BLaER1 treated with 17β-estradiol and CSF1 and Interleukin-3, amounts not matched to agents 10 nM and 100 nM (cell line): Measurements from ENCODE around the gene ANKDD1A.

Experiments
- H3K27ac ChIP-seq, 11 experiments: shearing (Covaris generic); formaldehyde crosslinking; 2 replicates each; pipeline ENCODE4 v1.8.1; 2022
- H3K27me3 ChIP-seq, 11 experiments: shearing (Covaris generic); formaldehyde crosslinking; 2 replicates each; pipeline ENCODE4 v1.8.1; 2022
- H3K36me3 ChIP-seq, 11 experiments: shearing (Covaris generic); formaldehyde crosslinking; 2 replicates each; pipeline ENCODE4 v1.8.1; 2022
- H3K4me1 ChIP-seq, 10 experiments: shearing (Covaris generic); formaldehyde crosslinking; 2 replicates each; pipeline ENCODE4 v1.8.1; 2022
- H3K4me2 ChIP-seq, 11 experiments: shearing (Covaris generic); formaldehyde crosslinking; 2 replicates each; pipeline ENCODE4 v1.8.1; 2022
- H3K4me3 ChIP-seq, 10 experiments: shearing (Covaris generic); formaldehyde crosslinking; 2 replicates each; pipeline ENCODE4 v1.8.1; 2022
- H3K9ac ChIP-seq, 11 experiments: shearing (Covaris generic); formaldehyde crosslinking; 2 replicates each; pipeline ENCODE4 v1.8.1; 2022
- H3K9me3 ChIP-seq, 11 experiments: shearing (Covaris generic); formaldehyde crosslinking; replicated peaks in 1 of 11; 2 replicates each; pipeline ENCODE4 v1.8.1; 2022
- H4K20me1 ChIP-seq, 11 experiments: shearing (Covaris generic); formaldehyde crosslinking; 2 replicates each; pipeline ENCODE4 v1.8.1; 2022
- Cebpa-rat ChIP-seq, 11 experiments: shearing (Covaris generic); IDR thresholded peaks; 2 replicates each; pipeline ENCODE4 v1.8.1; 2022

The ANKDD1A gene

DNA sequence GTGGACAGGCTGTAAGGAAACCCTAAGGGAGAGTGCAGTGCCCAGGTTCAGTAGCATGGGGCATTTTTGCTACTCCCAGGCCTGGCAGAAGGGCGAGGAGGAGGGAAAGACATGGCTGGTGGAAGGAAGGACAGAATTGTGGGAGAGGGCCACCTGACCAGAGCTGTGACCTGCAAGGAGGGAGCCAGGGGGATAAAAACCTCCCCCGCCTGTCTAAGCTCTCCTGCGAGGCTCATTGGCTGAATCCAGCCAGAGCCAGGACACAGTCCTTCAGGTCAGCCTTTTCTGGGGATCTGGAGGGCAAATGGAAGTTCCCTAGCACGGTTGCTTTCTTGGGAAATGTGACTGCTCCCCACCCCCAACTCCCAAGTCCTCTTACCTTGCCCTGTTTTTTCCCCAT, 13.3 kb upstream of the ANKDD1A start:
- Histone ChIP-seq H3K36me3 (peaks cover 0 to 9% (median 0%) of the 10 kb centered on the region in 11 experiments; a peak in 4 of 22 replicates), H3K9ac (peak overlapping the region in 3 of 11 experiments; percentile 52 to 85 (median 81); a peak in 4 of 22 replicates), H3K4me2 (peak overlapping the region in 6 of 11 experiments; percentile 94 to 98 (median 97); a peak in 11 of 22 replicates), H3K27ac (peak overlapping the region in 9 of 11 experiments; percentile 88 to 99 (median 96); a peak in 9 of 22 replicates), H3K4me1 (peaks cover 44 to 82% (median 52%) of the 10 kb centered on the region in 10 experiments), H4K20me1 (no peaks in the 10 kb centered on the region), H3K27me3 (no peaks in the 10 kb centered on the region), H3K9me3 (peaks cover 11 to 15% (median 12%) of the 10 kb centered on the region in 11 experiments), H3K4me3 (no peak overlapping the region)
- no peak for TF ChIP-seq Cebpa-rat (IDR thresholded peaks at IDR 0.05)

DNA sequence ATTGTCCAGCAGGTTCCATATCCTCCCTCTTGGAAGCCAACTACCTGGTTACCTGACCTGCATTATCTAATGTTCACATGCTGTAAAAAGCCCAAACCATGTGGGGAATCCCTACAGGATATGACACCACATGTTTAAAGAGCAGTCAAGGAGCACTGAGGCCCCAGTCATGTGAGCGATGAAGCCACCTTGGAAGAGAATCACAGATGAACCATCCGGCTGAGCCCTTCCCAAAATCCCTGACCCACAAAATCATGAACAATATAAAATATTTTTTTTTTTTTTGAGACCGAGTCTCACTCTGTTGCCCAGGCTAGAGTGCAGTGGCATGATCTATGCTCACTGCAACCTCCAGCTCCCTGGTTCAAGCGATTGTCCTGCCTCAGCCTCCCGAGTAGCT, 10.6 kb upstream of the ANKDD1A start:
- no peak overlapping the region for H3K9ac ChIP-seq
- peaks cover 28 to 86% (median 37%) of the 10 kb centered on the region in 10 experiments for H3K4me1 ChIP-seq
- H3K4me3 ChIP-seq, result no peak overlapping the region
- H3K27ac ChIP-seq, result no peak overlapping the region
- H4K20me1 ChIP-seq, result no peaks in the 10 kb centered on the region
- H3K27me3 ChIP-seq, result no peaks in the 10 kb centered on the region
- H3K4me2 ChIP-seq, result no peak overlapping the region
- peaks cover 11 to 15% (median 12%) of the 10 kb centered on the region in 11 experiments for H3K9me3 ChIP-seq
- H3K36me3 ChIP-seq, result peaks cover 0 to 9% (median 0%) of the 10 kb centered on the region in 11 experiments; a peak in 4 of 22 replicates
- TF ChIP-seq Cebpa-rat (IDR thresholded peaks at IDR 0.05), result no peak

GRCh38 chr15:64901914-64902313, 9.8 kb upstream of the ANKDD1A start:
- TF ChIP-seq Cebpa-rat (IDR thresholded peaks at IDR 0.05), result no peak
- Histone ChIP-seq H3K4me2 (peak overlapping the region in 3 of 11 experiments; percentile 56 to 92 (median 87); a peak in 4 of 22 replicates), H3K9me3 (peaks cover 11 to 15% (median 12%) of the 10 kb centered on the region in 11 experiments)

GRCh38 chr15:64902863-64903262, 8.8 kb upstream of the ANKDD1A start:
- H3K4me3 ChIP-seq, result no peak overlapping the region
- no peaks in the 10 kb centered on the region for H4K20me1 ChIP-seq
- no peak for TF ChIP-seq Cebpa-rat (IDR thresholded peaks at IDR 0.05)
- no peaks in the 10 kb centered on the region for H3K27me3 ChIP-seq
- peaks cover 10 to 68% (median 20%) of the 10 kb centered on the region in 10 experiments for H3K4me1 ChIP-seq
- H3K4me2 ChIP-seq, result peak overlapping the region in 4 of 11 experiments; percentile 24 to 92 (median 72); a peak in 7 of 22 replicates
- peaks cover 11 to 15% (median 12%) of the 10 kb centered on the region in 11 experiments for H3K9me3 ChIP-seq
- peaks cover 0 to 9% (median 0%) of the 10 kb centered on the region in 11 experiments; a peak in 4 of 22 replicates for H3K36me3 ChIP-seq
- H3K27ac ChIP-seq, result peak overlapping the region in 3 of 11 experiments; percentile 4 to 56 (median 44); a peak in 5 of 22 replicates
- peak overlapping the region in 2 of 11 experiments; percentile 18 to 26; a peak in 2 of 22 replicates for H3K9ac ChIP-seq

More at GRCh38 chr15:64901914-64902313, 9.8 kb upstream of the ANKDD1A start:
- H3K4me3 ChIP-seq, result no peak overlapping the region
- H3K36me3 ChIP-seq, result peaks cover 0 to 9% (median 0%) of the 10 kb centered on the region in 11 experiments; a peak in 4 of 22 replicates
- no peak overlapping the region for H3K9ac ChIP-seq
- H3K4me1 ChIP-seq, result peaks cover 20 to 78% (median 29%) of the 10 kb centered on the region in 10 experiments
- H3K27ac ChIP-seq, result no peak overlapping the region
- no peaks in the 10 kb centered on the region for H3K27me3 ChIP-seq
- H4K20me1 ChIP-seq, result no peaks in the 10 kb centered on the region

- Histone ChIP-seq H3K4me3 (no peak overlapping the region), H3K9ac (no peak overlapping the region), H3K27me3 (no peaks in the 10 kb centered on the region), H3K4me2 (peak overlapping the region in 4 of 11 experiments; percentile 24 to 92 (median 72); a peak in 7 of 22 replicates), H3K9me3 (peaks cover 11 to 15% (median 12%) of the 10 kb centered on the region in 11 experiments), H3K4me1 (peaks cover 5 to 63% (median 14%) of the 10 kb centered on the region in 10 experiments; a peak in 17 of 20 replicates), H3K36me3 (peaks cover 0 to 9% (median 0%) of the 10 kb centered on the region in 11 experiments; a peak in 4 of 22 replicates), H3K27ac (peak overlapping the region in 3 of 11 experiments; percentile 4 to 44 (median 32); a peak in 3 of 22 replicates), H4K20me1 (no peaks in the 10 kb centered on the region)
- no peak for TF ChIP-seq Cebpa-rat (IDR thresholded peaks at IDR 0.05)
These were observed 8.3 kb upstream of the ANKDD1A start for GRCh38 chr15:64903326-64903950.

DNA sequence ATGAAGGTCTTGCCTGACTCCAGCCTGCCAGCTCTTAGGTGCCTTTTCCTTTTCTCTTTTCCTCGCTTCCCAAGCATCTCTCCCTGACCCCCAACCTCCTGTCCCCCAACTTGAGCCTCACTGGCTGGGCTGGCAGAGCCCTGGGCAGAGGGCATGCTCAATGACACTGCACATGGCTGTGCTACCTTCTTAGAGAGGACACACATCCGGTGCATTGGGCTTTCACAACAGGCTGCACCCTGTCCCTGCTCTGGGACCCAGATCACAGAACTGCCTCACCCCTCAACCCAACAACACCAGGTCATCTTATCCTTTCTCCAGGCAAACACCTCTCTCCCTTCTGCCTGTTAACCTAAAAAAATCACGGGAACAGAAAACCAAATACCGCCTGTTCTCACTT, 7.5 kb upstream of the ANKDD1A start:
- H3K9ac ChIP-seq, result peak overlapping the region in 1 of 11 experiments; percentile 41; a peak in 1 of 22 replicates
- no peak for TF ChIP-seq Cebpa-rat (IDR thresholded peaks at IDR 0.05)
- peaks cover 4 to 55% (median 13%) of the 10 kb centered on the region in 10 experiments; a peak in 15 of 20 replicates for H3K4me1 ChIP-seq
- peak overlapping the region in 1 of 11 experiments; percentile 10; a peak in 2 of 22 replicates for H3K27ac ChIP-seq
- H4K20me1 ChIP-seq, result no peaks in the 10 kb centered on the region
- peaks cover 0 to 9% (median 0%) of the 10 kb centered on the region in 11 experiments; a peak in 4 of 22 replicates for H3K36me3 ChIP-seq
- H3K9me3 ChIP-seq, result peaks cover 11 to 15% (median 12%) of the 10 kb centered on the region in 11 experiments
- H3K4me3 ChIP-seq, result no peak overlapping the region
- no peaks in the 10 kb centered on the region for H3K27me3 ChIP-seq
- H3K4me2 ChIP-seq, result peak overlapping the region in 3 of 11 experiments; percentile 56 to 92 (median 87); a peak in 6 of 22 replicates

DNA sequence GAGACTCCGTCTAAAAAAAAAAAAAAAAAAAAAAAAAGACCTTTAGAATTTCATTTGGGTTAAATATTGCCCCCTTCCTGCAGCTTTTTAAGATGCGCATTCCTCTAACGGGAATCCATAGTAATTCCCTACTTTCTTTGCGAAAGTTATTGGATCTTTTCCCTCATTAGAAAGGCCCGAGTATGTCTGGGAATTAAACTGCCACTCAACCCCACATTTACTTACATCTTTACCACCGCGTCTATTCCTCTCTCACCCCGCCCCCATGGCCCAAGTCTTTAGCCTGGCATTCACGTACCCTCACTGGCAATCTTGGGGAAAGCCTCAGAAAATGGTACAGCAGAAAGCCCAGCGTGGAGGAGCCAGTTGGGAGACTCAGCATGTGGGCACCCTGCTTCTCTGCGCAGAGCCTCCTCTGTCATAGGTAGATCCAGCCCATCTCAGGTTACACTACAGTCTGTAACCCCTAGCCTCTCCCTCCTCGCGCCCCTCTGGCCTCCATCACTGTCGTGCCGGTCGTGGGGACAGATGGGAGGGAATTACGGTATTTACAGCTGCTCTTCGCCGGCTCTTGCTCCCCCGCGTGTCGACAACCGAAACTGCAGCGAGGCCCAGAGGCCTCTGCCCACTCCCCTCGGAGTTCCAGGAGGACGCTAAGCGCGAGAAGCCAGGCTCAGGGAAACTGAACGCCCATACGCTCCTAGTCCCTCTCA, 6.4 kb upstream of the ANKDD1A start:
- H3K9ac ChIP-seq, result peak overlapping the region in 3 of 11 experiments; percentile 31 to 54 (median 45); a peak in 4 of 22 replicates
- no peak overlapping the region; a peak in 1 of 22 replicates for H3K27ac ChIP-seq

DNA sequence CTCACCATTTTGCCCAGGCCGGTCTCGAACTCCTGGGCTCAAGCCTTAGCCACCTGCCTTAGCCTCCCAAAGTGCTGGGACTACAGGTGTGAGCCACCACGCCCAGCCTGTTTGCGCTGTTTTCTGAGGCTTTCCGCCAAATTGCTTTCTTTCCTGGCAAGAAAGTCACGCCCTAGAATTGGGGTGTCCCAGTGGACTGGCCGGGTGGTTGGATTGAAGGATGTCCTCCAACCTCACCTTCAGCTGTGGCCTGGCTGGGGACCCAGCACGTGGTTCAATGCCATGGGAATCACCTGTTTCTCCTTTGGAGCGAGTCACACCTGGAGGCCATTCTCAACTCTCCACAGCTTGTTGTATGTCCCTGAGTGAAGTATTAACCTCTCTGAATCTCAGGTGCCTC, 5.8 kb upstream of the ANKDD1A start:
- Histone ChIP-seq H3K4me1 (peaks cover 4 to 48% (median 15%) of the 10 kb centered on the region in 10 experiments; a peak in 17 of 20 replicates), H3K27me3 (no peaks in the 10 kb centered on the region), H3K4me2 (peak overlapping the region in 3 of 11 experiments; percentile 71 to 92 (median 87); a peak in 7 of 22 replicates), H3K36me3 (peaks cover 0 to 5% (median 0%) of the 10 kb centered on the region in 11 experiments; a peak in 4 of 22 replicates), H3K27ac (no peak overlapping the region; a peak in 1 of 22 replicates), H3K9me3 (peaks cover 7 to 9% (median 9%) of the 10 kb centered on the region in 11 experiments), H4K20me1 (no peaks in the 10 kb centered on the region), H3K4me3 (no peak overlapping the region), H3K9ac (0 out of 22 replicates have a peak overlapping the region, but pooled peaks of 1 of the 11 experiments have one; percentile 54)
- TF ChIP-seq Cebpa-rat (IDR thresholded peaks at IDR 0.05), result no peak

More for the DNA sequence above, 6.4 kb upstream of the ANKDD1A start:
- H3K27me3 ChIP-seq, result no peaks in the 10 kb centered on the region
- H3K4me2 ChIP-seq, result peak overlapping the region; percentile 32 to 92 (median 71); a peak in 21 of 22 replicates
- H3K9me3 ChIP-seq, result peaks cover 11 to 15% (median 12%) of the 10 kb centered on the region in 11 experiments
- H3K4me1 ChIP-seq, result peaks cover 4 to 45% (median 15%) of the 10 kb centered on the region in 10 experiments; a peak in 15 of 20 replicates
- peak overlapping the region in 5 of 10 experiments; percentile 13 to 50 (median 25); a peak in 5 of 20 replicates for H3K4me3 ChIP-seq
- peaks cover 0 to 9% (median 0%) of the 10 kb centered on the region in 11 experiments; a peak in 4 of 22 replicates for H3K36me3 ChIP-seq
- TF ChIP-seq Cebpa-rat (IDR thresholded peaks at IDR 0.05), result no peak
- no peaks in the 10 kb centered on the region for H4K20me1 ChIP-seq
